GM12878 (cell line): ENCODE measurements around the gene EMX1. TPM values are rescaled to one million over a fixed set of nuclear protein-coding genes. Genes with fewer than 3 reads are reported as not detected.

Experiments
- BHLHE40 ChIP-seq, 2 experiments: fragments of 450-650 bp in 1 of 2; IDR thresholded peaks; 2 replicates each; pipeline ENCODE4 v1.6.1; 2011 to 2017; ENCODE audit warnings: low read depth in 2 of 2, borderline replicate concordance in 1 of 2, improper control_type of control experiment in 1 of 2, low read length in 1 of 2, mild to moderate bottlenecking in 1 of 2
- CHD2 ChIP-seq: IDR thresholded peaks from 2 replicates; pipeline ENCODE4 v1.6.1; 2011; ENCODE audit warnings: low read depth, low read length, improper control_type of control experiment, borderline replicate concordance
- DPF2 ChIP-seq: fragments of 450-650 bp; IDR thresholded peaks from 2 replicates; pipeline ENCODE4 v1.6.1; 2017; ENCODE audit warnings: mild to moderate bottlenecking
- ESRRA ChIP-seq: IDR thresholded peaks from 2 replicates; pipeline ENCODE4 v1.6.1; 2012; ENCODE audit warnings: mild to moderate bottlenecking, low read length, improper control_type of control experiment
- GATAD2B ChIP-seq: fragments of 450-650 bp; conservative IDR thresholded peaks from 2 replicates; pipeline ENCODE4 v1.6.1; 2017; ENCODE audit warnings: low read depth, mild to moderate bottlenecking, moderate library complexity
- IKZF1 ChIP-seq: fragments of 450-650 bp; conservative IDR thresholded peaks from 2 replicates; pipeline ENCODE4 v1.6.1; 2017; ENCODE audit warnings: antibody characterized with exemption, mild to moderate bottlenecking
- IKZF2 ChIP-seq, 2 experiments: fragments of 450-650 bp; IDR thresholded peaks; 2 replicates each; pipeline ENCODE4 v1.6.1; 2017; ENCODE audit warnings: mild to moderate bottlenecking in 2 of 2, moderate library complexity in 2 of 2
- JUND ChIP-seq: IDR thresholded peaks from 2 replicates; pipeline ENCODE4 v1.6.1; 2012; ENCODE audit warnings: low read depth, mild to moderate bottlenecking, low read length, improper control_type of control experiment, moderate library complexity
- LARP7 ChIP-seq: fragments of 450-650 bp; IDR thresholded peaks from 2 replicates; pipeline ENCODE4 v1.6.1; 2017; ENCODE audit warnings: mild to moderate bottlenecking
- MEF2A ChIP-seq: IDR thresholded peaks from 2 replicates; pipeline ENCODE4 v1.6.1; 2011; ENCODE audit warnings: low read depth, mild to moderate bottlenecking, low read length, moderate library complexity; ENCODE audit not compliant: insufficient read depth
- MEF2B ChIP-seq: fragments of 450-650 bp; IDR thresholded peaks from 2 replicates; pipeline ENCODE4 v1.6.1; 2018; ENCODE audit warnings: mild to moderate bottlenecking, moderate library complexity; ENCODE audit not compliant: partially characterized antibody, poor library complexity, severe bottlenecking
- NR2C1 ChIP-seq: fragments of 450-650 bp; IDR thresholded peaks from 2 replicates; pipeline ENCODE4 v1.6.1; 2017; ENCODE audit warnings: antibody characterized with exemption, mild to moderate bottlenecking, moderate library complexity
- POLR2A ChIP-seq: IDR thresholded peaks from 2 replicates; pipeline ENCODE4 v1.6.1; 2011; ENCODE audit warnings: low read depth, mild to moderate bottlenecking, low read length
- POLR2AphosphoS5 ChIP-seq: IDR thresholded peaks from 2 replicates; pipeline ENCODE4 v1.6.1; 2011; ENCODE audit warnings: mild to moderate bottlenecking, low read length, inconsistent platforms
- RB1 ChIP-seq: fragments of 450-650 bp; formaldehyde crosslinking; IDR thresholded peaks from 2 replicates; pipeline ENCODE4 v1.6.1; 2017; ENCODE audit warnings: mild to moderate bottlenecking, borderline replicate concordance
- RELB ChIP-seq: fragments of 450-650 bp; IDR thresholded peaks from 2 replicates; pipeline ENCODE4 v1.6.1; 2017; ENCODE audit warnings: low read depth, mild to moderate bottlenecking, moderate library complexity
- RUNX3 ChIP-seq: IDR thresholded peaks from 2 replicates; pipeline ENCODE4 v1.6.1; 2012; ENCODE audit warnings: low read length, inconsistent platforms
- SIN3A ChIP-seq: IDR thresholded peaks from 2 replicates; pipeline ENCODE4 v1.6.1; 2012; ENCODE audit warnings: low read depth, low read length, improper control_type of control experiment
- SMARCA5 ChIP-seq: fragments of 450-650 bp; IDR thresholded peaks from 2 replicates; pipeline ENCODE4 v1.6.1; 2017; ENCODE audit warnings: mild to moderate bottlenecking
- SREBF1 ChIP-seq: IDR thresholded peaks from 2 replicates; pipeline ENCODE4 v1.6.1; 2012; ENCODE audit warnings: mild to moderate bottlenecking, low read length
- SRF ChIP-seq, 2 experiments: IDR thresholded peaks; 2 replicates each; pipeline ENCODE4 v1.6.1; 2011; ENCODE audit warnings: low read depth in 2 of 2, low read length in 2 of 2, mild to moderate bottlenecking in 1 of 2, moderate library complexity in 1 of 2
- STAT1 ChIP-seq: fragments of 450-650 bp; conservative IDR thresholded peaks from 2 replicates; pipeline ENCODE4 v1.6.1; 2014; ENCODE audit warnings: antibody characterized with exemption, mild to moderate bottlenecking
- YY1 ChIP-seq: IDR thresholded peaks from 2 replicates; pipeline ENCODE4 v1.6.1; 2011; ENCODE audit warnings: low read depth, mild to moderate bottlenecking, low read length
- ZBED1 ChIP-seq: IDR thresholded peaks from 2 replicates; pipeline ENCODE4 v1.6.1; 2016; ENCODE audit warnings: borderline replicate concordance
- ZNF24 ChIP-seq: fragments of 450-650 bp; IDR thresholded peaks from 2 replicates; pipeline ENCODE4 v1.6.1; 2017; ENCODE audit warnings: antibody characterized with exemption, mild to moderate bottlenecking
- ZNF592 ChIP-seq: fragments of 450-650 bp; IDR thresholded peaks from 2 replicates; pipeline ENCODE4 v1.6.1; 2017; ENCODE audit warnings: mild to moderate bottlenecking, moderate library complexity
- ZSCAN29 ChIP-seq: fragments of 450-650 bp; IDR thresholded peaks from 2 replicates; pipeline ENCODE4 v1.6.1; 2017; ENCODE audit warnings: mild to moderate bottlenecking, moderate library complexity
- polyA plus RNA-seq, 11 experiments: library from polyadenylated mRNA; depleted of rRNA in 4 of 11; unstranded in 6 of 11; stranded (reverse) in 5 of 11; fragments of >200 nt; fragmentation: Nextera tagmentation in 4 of 11; fragmentation: Illumina TruSeq in 1 of 11; extraction: Ambion mirVana in 4 of 11; extraction: Trizol in 1 of 11; gene quantifications; 1 replicate in 1 of 11; 2 replicates in 10 of 11; pipeline versions ENCODE4 v1.2.1 to v1.2.3, GENCODE V29; 2011 to 2016; ENCODE audit warnings: inconsistent platforms in 2 of 11, missing spikeins in 2 of 11, low read depth in 1 of 11
- total RNA-seq, 4 experiments: library from RNA; depleted of rRNA in 3 of 4; stranded (reverse); fragments of >200 nt in 3 of 4; fragmentation: Illumina TruSeq in 1 of 4; extraction: Trizol in 1 of 4; gene quantifications; 2 replicates each; pipeline versions ENCODE4 v1.2.1 to v1.2.3, GENCODE V29; 2013 to 2021

Gene EMX1
- total and polyA plus RNA-seq, 10 of the 15 experiments (the other 5 are each of a cell fraction or from before 2014, with no cell fraction given) = 0.07 to 5.1 (median 1.2) TPM; not detected in 1

GRCh38 chr2:72915907-72916742 is 1.2 kb upstream of the EMX1 start (continued):
- TF ChIP-seq JUND (peak; percentile 38; the same call in 1 of the 2 replicates), SMARCA5 (peak; percentile 67; the same call in 1 of the 2 replicates), NR2C1 (peak; percentile 8; the same call in 1 of the 2 replicates), SRF (IDR thresholded peaks at IDR 0.05; ENCODE audit: low read depth in 2 of 2, low read length in 2 of 2) (no peak), DPF2 (peak; percentile 89), MEF2A (no peak), RELB (peak; percentile 96), ZNF24 (peak; percentile 57; the same call in 1 of the 2 replicates), RB1 (peak; percentile 62; the same call in 1 of the 2 replicates), RUNX3 (peak; percentile 20; the same call in 1 of the 2 replicates), SREBF1 (0 out of 2 replicates have a peak, but pooled peaks have one; percentile 25), ZSCAN29 (peak; percentile 93), IKZF2 (IDR thresholded peaks at IDR 0.05) (peak; percentile 53 to 59; a peak in 2 of 4 replicates), ZNF592 (0 out of 2 replicates have a peak, but pooled peaks have one; percentile 22), CHD2 (peak; percentile 48; the same call in 1 of the 2 replicates), IKZF1 (peak; percentile 87), ZBED1 (no peak), POLR2AphosphoS5 (0 out of 2 replicates have a peak, but pooled peaks have one; percentile 13), BHLHE40 (IDR thresholded peaks at IDR 0.05; ENCODE audit: borderline replicate concordance in 1 of 2, low read depth in 2 of 2, low read length in 1 of 2) (peak; percentile 21 to 80; a peak in 2 of 4 replicates), ESRRA (peak; percentile 90; the same call in 1 of the 2 replicates), STAT1 (no peak), SIN3A (no peak), MEF2B (peak; percentile 93), YY1 (peak; percentile 64; the same call in 1 of the 2 replicates), POLR2A (0 out of 2 replicates have a peak, but pooled peaks have one; percentile 35), GATAD2B (peak; percentile 94), LARP7 (peak; percentile 71; the same call in 1 of the 2 replicates)
